Gastrocnemius medialis (tissue), 4 donors: ENCODE results near the gene GTF3C1. TPM values are rescaled to one million over a fixed set of nuclear protein-coding genes. Genes with fewer than 3 reads are reported as not detected.
"Not testable (repeated sequence)": the region's sequence is repeated elsewhere in the genome, so short reads cannot be mapped to it uniquely, and the experiment has no call there.

ENCODE experiments used
- ATAC-seq, 2 donors: fragments of 150-250 bp; one replicate each; pipeline ENCODE4 v1.9.1; 2016
- DNase-seq, 2 donors: peaks; one replicate each; pipeline ENCODE4 v3.0.0-alpha.2; 2019
- H3K27ac ChIP-seq, 4 donors: fragments of 200-600 bp; sonication (generic); 1 replicate in 1 of 4; 2 replicates in 3 of 4; pipeline ENCODE4 v1.5.1; 2016 to 2018; ENCODE audit warnings: mild to moderate bottlenecking in 2 of 4, moderate library complexity in 1 of 4
- H3K27me3 ChIP-seq, 3 donors: fragments of 200-600 bp; sonication (generic) in 2 of 3; 1 replicate in 1 of 3; 2 replicates in 2 of 3; pipeline versions ENCODE4 v1.5.1 to v1.6.0; 2016 to 2019; ENCODE audit warnings: mild to moderate bottlenecking in 1 of 3, moderate library complexity in 1 of 3
- H3K36me3 ChIP-seq, 2 donors: fragments of 200-600 bp; sonication (generic) in 1 of 2; one replicate each; pipeline ENCODE4 v1.5.1; 2017 to 2018
- H3K4me1 ChIP-seq, 2 donors: fragments of 200-600 bp; sonication (generic) in 1 of 2; one replicate each; pipeline ENCODE4 v1.5.1; 2016 to 2017; ENCODE audit warnings: mild to moderate bottlenecking in 2 of 2
- H3K4me3 ChIP-seq, 4 donors: fragments of 200-600 bp; sonication (generic) in 3 of 4; 1 replicate in 1 of 4; 2 replicates in 3 of 4; pipeline ENCODE4 v1.5.1; 2016 to 2019; ENCODE audit warnings: mild to moderate bottlenecking in 2 of 4
- H3K9me3 ChIP-seq, 3 donors: fragments of 200-600 bp; sonication (generic) in 2 of 3; 1 replicate in 1 of 3; 2 replicates in 2 of 3; pipeline ENCODE4 v1.5.1; 2016 to 2019
- CTCF ChIP-seq, 5 experiments: fragments of 450-650 bp in 3 of 5; fragments of 200-600 bp in 2 of 5; sonication (generic) in 2 of 5; IDR thresholded peaks in 4 of 5; conservative IDR thresholded peaks in 1 of 5; 1 replicate in 4 of 5; 2 replicates in 1 of 5; pipeline ENCODE4 v1.5.1; 2016 to 2019; ENCODE audit warnings: antibody characterized with exemption in 5 of 5, mild to moderate bottlenecking in 3 of 5, moderate library complexity in 3 of 5
- POLR2A ChIP-seq, 2 donors: fragments of 450-650 bp; IDR thresholded peaks; one replicate each; pipeline ENCODE4 v1.6.1; 2017; ENCODE audit warnings: antibody characterized with exemption in 2 of 2, mild to moderate bottlenecking in 2 of 2, moderate library complexity in 2 of 2
- in situ Hi-C, 4 donors: fragments of 200-750 bp; cut with MboI; loops; one replicate each; pipeline versions ENCODE4 v1.15.0 to v1.8.0; 2017; ENCODE audit warnings: low sequenced_read_pairs in 4 of 4
- intact Hi-C: fragments of 100-400 bp; cut with DNase I; formaldehyde crosslinking; loops from one replicate; pipeline ENCODE4 v1.15.1; 2023; ENCODE audit warnings: low total_unique reads
- total RNA-seq, 4 donors: library from RNA; depleted of rRNA; stranded (reverse); fragments of >200 nt; gene quantifications; one replicate each; pipeline versions ENCODE4 v1.1.0 to v1.2.3, GENCODE V29; 2016

Gene GTF3C1
- total RNA-seq, 4 donors from 2014 or later, result 52.0 to 108 (median 67.8) TPM

- in situ Hi-C loops, result no loop called here
- no peaks in the 10 kb centered on the region for H3K4me1 ChIP-seq
- no peak overlapping the region for H3K4me3 ChIP-seq
- no peak for DNase-seq
- H3K9me3 ChIP-seq, result no peaks in the 10 kb centered on the region
- no peak for TF ChIP-seq CTCF (IDR thresholded peaks at IDR 0.05 in 4 of 5, conservative IDR thresholded peaks at IDR 0.05 in 1 of 5)
- no peak for TF ChIP-seq POLR2A (IDR thresholded peaks at IDR 0.05)
- H3K27me3 ChIP-seq, result no peaks in the 10 kb centered on the region
- no peaks in the 10 kb centered on the region for H3K36me3 ChIP-seq
- intact Hi-C loops, result no loop called here
- no peak for ATAC-seq
- H3K27ac ChIP-seq, result no peak overlapping the region
These were observed 29.6 kb upstream of the GTF3C1 start for GRCh38 chr16:27579087-27579980.

GRCh38 chr16:27576729-27577128 lies 27.0 kb upstream of the GTF3C1 start:
- Histone ChIP-seq H3K36me3 (no peaks in the 10 kb centered on the region), H3K27me3 (no peaks in the 10 kb centered on the region), H3K4me3 (no peak overlapping the region), H3K9me3 (no peaks in the 10 kb centered on the region), H3K27ac (no peak overlapping the region), H3K4me1 (no peaks in the 10 kb centered on the region)
- DNase-seq (no peak), ATAC-seq (no peak)
- in situ Hi-C loops, result no loop called here
- intact Hi-C loops, result no loop called here
- TF ChIP-seq POLR2A (IDR thresholded peaks at IDR 0.05) (no peak), CTCF (IDR thresholded peaks at IDR 0.05 in 4 of 5, conservative IDR thresholded peaks at IDR 0.05 in 1 of 5) (no peak)

GRCh38 chr16:27572711-27573110 lies 23.0 kb upstream of the GTF3C1 start:
- no peak for TF ChIP-seq CTCF (IDR thresholded peaks at IDR 0.05 in 4 of 5, conservative IDR thresholded peaks at IDR 0.05 in 1 of 5)
- TF ChIP-seq POLR2A (IDR thresholded peaks at IDR 0.05), result no peak
- no peak overlapping the region for H3K4me3 ChIP-seq
- no peak overlapping the region for H3K27ac ChIP-seq
- no peaks in the 10 kb centered on the region for H3K36me3 ChIP-seq
- no peaks in the 10 kb centered on the region for H3K9me3 ChIP-seq
- H3K4me1 ChIP-seq, result no peaks in the 10 kb centered on the region
- no peak for DNase-seq
- in situ Hi-C loops, result loop anchor here in 1 of 4 donors (25.0 kb wide), 1 partner anchor 360 kb away; the partner anchor contains the start of gene KDM8
- intact Hi-C loops, result no loop called here
- ATAC-seq, result no peak
- no peaks in the 10 kb centered on the region for H3K27me3 ChIP-seq

GRCh38 chr16:27571433-27572326 lies 22.0 kb upstream of the GTF3C1 start:
- intact Hi-C loops (no loop called here), in situ Hi-C loops (loop anchor here in 1 of 4 donors (25.0 kb wide), 1 partner anchor 359 kb away; the partner anchor contains the start of gene KDM8)
- Histone ChIP-seq H3K27me3 (no peaks in the 10 kb centered on the region), H3K36me3 (no peaks in the 10 kb centered on the region), H3K9me3 (no peaks in the 10 kb centered on the region), H3K27ac (no peak overlapping the region), H3K4me1 (no peaks in the 10 kb centered on the region), H3K4me3 (no peak overlapping the region)
- no peak for TF ChIP-seq POLR2A (IDR thresholded peaks at IDR 0.05)
- TF ChIP-seq CTCF (IDR thresholded peaks at IDR 0.05 in 4 of 5, conservative IDR thresholded peaks at IDR 0.05 in 1 of 5), result no peak
- no peak for ATAC-seq
- DNase-seq, result no peak

GRCh38 chr16:27570986-27571385 lies 21.3 kb upstream of the GTF3C1 start:
- H3K36me3 ChIP-seq, H3K27me3 ChIP-seq, DNase-seq, H3K27ac ChIP-seq, H3K9me3 ChIP-seq, intact Hi-C loops, H3K4me1 ChIP-seq, H3K4me3 ChIP-seq, ATAC-seq: not testable (repeated sequence)
- in situ Hi-C loops, result loop anchor here in 1 of 4 donors (25.0 kb wide), 1 partner anchor 359 kb away; the partner anchor contains the start of gene KDM8
